Measurements from ENCODE around the gene FAF2. TPM values are rescaled to one million over a fixed set of nuclear protein-coding genes. Genes with fewer than 3 reads are reported as not detected.
"Not testable (repeated sequence)": the region's sequence is repeated elsewhere in the genome, so short reads cannot be mapped to it uniquely, and the experiment has no call there.

FAF2 gene
- total and polyA plus RNA-seq, 4 donors: 12.7 to 28.3 (median 16.5) TPM

- TF ChIP-seq EGR1 (IDR thresholded peaks at IDR 0.05; ENCODE audit: low read depth in 2 of 2) (no peak), MAX (IDR thresholded peaks at IDR 0.05) (no peak), YY1 (IDR thresholded peaks at IDR 0.05) (no peak), HNF4A (conservative IDR thresholded peaks at IDR 0.05) (no peak), GABPA (IDR thresholded peaks at IDR 0.05 in 1 of 2, conservative IDR thresholded peaks at IDR 0.05 in 1 of 2) (no peak), RXRA (IDR thresholded peaks at IDR 0.05) (no peak)
Observed at GRCh38 chr5:176441921-176442323, 6.3 kb upstream of the FAF2 start (continued).

- not testable (repeated sequence) for H3K27me3 ChIP-seq (ENCODE audit: control insufficient read depth in 4 of 4, insufficient read depth in 4 of 4, low read length in 3 of 4); DNase-seq (ENCODE audit: low spot score); H3K4me3 ChIP-seq (ENCODE audit: low read depth in 1 of 3, low read length in 3 of 3); H3K9me3 ChIP-seq (ENCODE audit: control insufficient read depth in 4 of 4, low read length in 3 of 4); H3K9ac ChIP-seq (ENCODE audit: low read depth in 1 of 2, low read length in 2 of 2); H3K36me3 ChIP-seq (ENCODE audit: control insufficient read depth in 4 of 4, insufficient read depth in 3 of 4, low read depth in 1 of 4, low read length in 3 of 4); H3K4me1 ChIP-seq (ENCODE audit: control insufficient read depth in 4 of 4, insufficient read depth in 4 of 4, low read length in 3 of 4); H3K27ac ChIP-seq (ENCODE audit: low read depth in 1 of 2, low read length in 2 of 2)
- 76% methylated on average over 4 of the region's 4 CpGs for WGBS
Observed at GRCh38 chr5:176442911-176443310, 5.3 kb upstream of the FAF2 start.

GRCh38 chr5:176444742-176445141 is 3.4 kb upstream of the FAF2 start:
- no peaks in the 10 kb centered on the region for H3K27me3 ChIP-seq (ENCODE audit: control insufficient read depth in 4 of 4, insufficient read depth in 4 of 4, low read length in 3 of 4)
- H3K4me1 ChIP-seq (ENCODE audit: control insufficient read depth in 4 of 4, insufficient read depth in 4 of 4, low read length in 3 of 4): peaks cover 0 to 19% (median 11%) of the 10 kb centered on the region in 4 donors
- TF ChIP-seq TAF1 (conservative IDR thresholded peaks at IDR 0.05) (no peak), GABPA (IDR thresholded peaks at IDR 0.05 in 1 of 2, conservative IDR thresholded peaks at IDR 0.05 in 1 of 2) (no peak), REST (IDR thresholded peaks at IDR 0.05) (no peak), HNF4G (IDR thresholded peaks at IDR 0.05) (no peak), MAX (IDR thresholded peaks at IDR 0.05) (no peak), FOXA1 (IDR thresholded peaks at IDR 0.05) (no peak), NR2F2 (IDR thresholded peaks at IDR 0.05) (no peak), JUND (IDR thresholded peaks at IDR 0.05) (no peak), YY1 (IDR thresholded peaks at IDR 0.05) (no peak), EGR1 (IDR thresholded peaks at IDR 0.05; ENCODE audit: low read depth in 2 of 2) (no peak)
- WGBS: 90% methylated on average over 5 of the region's 5 CpGs
- no peak for DNase-seq (ENCODE audit: low spot score)
- H3K36me3 ChIP-seq (ENCODE audit: control insufficient read depth in 4 of 4, insufficient read depth in 3 of 4, low read depth in 1 of 4, low read length in 3 of 4): no peaks in the 10 kb centered on the region
- H3K9ac ChIP-seq (ENCODE audit: low read depth in 1 of 2, low read length in 2 of 2): no peak overlapping the region
- H3K27ac ChIP-seq (ENCODE audit: low read depth in 1 of 2, low read length in 2 of 2): no peak overlapping the region
- no peaks in the 10 kb centered on the region for H3K9me3 ChIP-seq (ENCODE audit: control insufficient read depth in 4 of 4, low read length in 3 of 4)
- no peak overlapping the region for H3K4me3 ChIP-seq (ENCODE audit: low read depth in 1 of 3, low read length in 3 of 3)

GRCh38 chr5:176446028-176446665 is 2.0 kb upstream of the FAF2 start:
- H3K9me3 ChIP-seq (ENCODE audit: control insufficient read depth in 4 of 4, low read length in 3 of 4): no peaks in the 10 kb centered on the region
- no peak overlapping the region for H3K9ac ChIP-seq (ENCODE audit: low read depth in 1 of 2, low read length in 2 of 2)
- peaks cover 0 to 23% (median 14%) of the 10 kb centered on the region in 4 donors for H3K4me1 ChIP-seq (ENCODE audit: control insufficient read depth in 4 of 4, insufficient read depth in 4 of 4, low read length in 3 of 4)
- 90% methylated on average over 9 of the region's 9 CpGs for WGBS
- peaks cover 0 to 2% (median 0%) of the 10 kb centered on the region in 4 donors for H3K36me3 ChIP-seq (ENCODE audit: control insufficient read depth in 4 of 4, insufficient read depth in 3 of 4, low read depth in 1 of 4, low read length in 3 of 4)
- no peak for DNase-seq (ENCODE audit: low spot score)
- no peak overlapping the region for H3K27ac ChIP-seq (ENCODE audit: low read depth in 1 of 2, low read length in 2 of 2)
- no peaks in the 10 kb centered on the region for H3K27me3 ChIP-seq (ENCODE audit: control insufficient read depth in 4 of 4, insufficient read depth in 4 of 4, low read length in 3 of 4)
- no peak overlapping the region for H3K4me3 ChIP-seq (ENCODE audit: low read depth in 1 of 3, low read length in 3 of 3)
- TF ChIP-seq ATF3 (IDR thresholded peaks at IDR 0.05) (no peak), FOXA2 (IDR thresholded peaks at IDR 0.05) (no peak), TAF1 (conservative IDR thresholded peaks at IDR 0.05) (no peak), RAD21 (IDR thresholded peaks at IDR 0.05) (no peak), NR2F2 (IDR thresholded peaks at IDR 0.05) (no peak), GABPA (IDR thresholded peaks at IDR 0.05 in 1 of 2, conservative IDR thresholded peaks at IDR 0.05 in 1 of 2) (no peak), HNF4A (conservative IDR thresholded peaks at IDR 0.05) (no peak), ZBTB33 (IDR thresholded peaks at IDR 0.05) (no peak), HNF4G (IDR thresholded peaks at IDR 0.05) (no peak), FOXA1 (IDR thresholded peaks at IDR 0.05) (no peak), RXRA (IDR thresholded peaks at IDR 0.05) (no peak), EGR1 (IDR thresholded peaks at IDR 0.05; ENCODE audit: low read depth in 2 of 2) (no peak), MAX (IDR thresholded peaks at IDR 0.05) (no peak), JUND (IDR thresholded peaks at IDR 0.05) (no peak), SP1 (IDR thresholded peaks at IDR 0.05) (no peak)

All from liver (tissue), 9 donors.